NOMO-1 treated with dmso at 0.1 percent for 144 hours (cell line): ENCODE data around the gene PLA2G1B.

Source experiments
- DNase-seq: peaks from one replicate; lab custom pipeline; 2025; ENCODE audit not compliant: unreplicated experiment; lab: John Stamatoyannopoulos, UW

The PLA2G1B gene

GRCh38 chr12:120328228-120328627, 649 bp upstream of the PLA2G1B start:
- no peak for DNase-seq

- no peak for DNase-seq
These were observed 2.6 kb downstream of the PLA2G1B start for GRCh38 chr12:120324841-120325417.

DNA sequence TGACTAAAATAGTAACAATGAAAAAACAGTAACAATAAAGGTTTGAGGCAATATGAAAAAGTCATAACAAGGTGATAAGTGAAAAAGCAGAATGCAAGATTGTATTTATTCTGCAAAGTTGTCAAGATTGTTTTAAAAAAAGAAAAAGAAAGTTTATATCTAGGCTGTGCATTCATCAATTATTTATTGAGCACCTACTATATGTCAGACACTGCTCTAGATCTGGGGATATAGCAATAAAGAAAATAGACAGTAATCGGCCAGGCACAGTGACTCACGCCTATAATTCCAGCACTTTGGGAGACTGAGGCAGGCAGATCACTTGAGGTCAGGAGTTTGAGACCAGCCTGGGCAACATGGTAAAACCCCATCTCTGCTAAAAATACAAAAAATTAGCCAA, 3.8 kb downstream of the PLA2G1B start:
- DNase-seq: no peak

- DNase-seq: no peak
These were observed 6.0 kb downstream of the PLA2G1B start for GRCh38 chr12:120321382-120322202.

DNA sequence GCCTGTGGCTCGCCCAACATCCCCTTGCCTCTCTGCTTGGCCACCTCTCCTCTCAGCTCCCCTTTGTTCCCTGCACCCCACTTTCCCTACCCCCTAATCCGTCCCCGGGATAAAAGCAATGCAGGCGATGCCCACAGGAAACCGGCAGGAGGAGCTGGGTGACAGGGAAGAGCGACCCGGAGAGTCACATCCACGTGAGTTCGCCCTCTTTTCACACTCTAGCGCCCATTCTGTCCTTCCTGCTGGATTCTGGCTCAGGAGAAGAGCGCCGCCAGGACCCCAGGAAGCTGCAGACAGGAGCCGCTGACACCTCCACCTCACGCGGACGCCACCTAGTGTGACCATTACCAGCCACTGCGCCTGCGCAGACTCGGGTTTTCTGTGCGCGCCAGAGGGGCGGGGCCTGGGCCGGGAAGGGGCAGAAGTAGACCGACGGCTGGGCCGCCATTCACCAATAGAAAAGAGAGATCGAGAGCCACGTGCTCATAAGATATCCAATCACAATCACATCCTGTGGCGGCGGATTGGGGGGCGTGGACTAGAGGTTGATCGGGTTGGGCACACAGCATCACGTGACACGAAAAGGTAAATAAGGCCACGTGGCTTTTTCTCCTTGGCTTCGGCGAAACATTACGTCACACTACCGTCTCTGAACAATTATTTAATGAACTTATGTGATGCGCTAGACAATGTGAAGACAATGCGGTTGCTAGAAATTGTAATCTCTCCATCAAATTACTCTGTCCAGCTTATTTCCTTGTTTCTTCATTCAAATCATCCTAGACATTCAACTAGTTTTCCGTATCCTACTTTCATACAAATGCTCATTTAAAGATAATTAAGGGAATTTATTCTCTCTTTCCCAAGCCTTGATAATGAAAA, 10.1 kb downstream of the PLA2G1B start:
- DNase-seq: peak; percentile 99

DNA sequence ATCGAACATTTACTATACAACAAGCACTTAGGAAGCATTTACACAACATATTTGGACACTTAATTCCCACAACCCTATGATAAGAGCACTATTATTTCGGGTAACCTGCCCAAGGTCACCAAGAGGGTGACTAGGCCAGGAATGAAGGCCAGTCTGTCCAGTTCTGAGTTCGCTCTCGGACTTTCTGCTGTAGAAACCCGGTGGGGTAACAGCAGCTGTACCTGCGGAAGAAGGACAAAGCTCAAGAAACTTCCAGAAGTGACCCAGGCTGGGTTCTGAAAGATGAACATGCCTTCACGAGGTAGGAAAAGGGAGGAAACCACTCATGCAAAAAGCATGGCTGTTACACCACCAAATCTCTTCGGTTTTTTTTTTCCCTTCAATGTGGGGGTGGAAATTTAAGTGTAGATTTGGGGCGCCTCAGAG, 10.8 kb downstream of the PLA2G1B start:
- DNase-seq: no peak

- no peak for DNase-seq
These were observed 13.4 kb downstream of the PLA2G1B start for GRCh38 chr12:120314220-120314619.

- peak; percentile 89 for DNase-seq
These were observed 25.4 kb downstream of the PLA2G1B start, which contains the start of gene SIRT4 for GRCh38 chr12:120301962-120302815. TSS of gene SIRT4 (plus strand) at chr12:120302321. CDS start at chr12:120303562, 1,241 bp downstream.

DNA sequence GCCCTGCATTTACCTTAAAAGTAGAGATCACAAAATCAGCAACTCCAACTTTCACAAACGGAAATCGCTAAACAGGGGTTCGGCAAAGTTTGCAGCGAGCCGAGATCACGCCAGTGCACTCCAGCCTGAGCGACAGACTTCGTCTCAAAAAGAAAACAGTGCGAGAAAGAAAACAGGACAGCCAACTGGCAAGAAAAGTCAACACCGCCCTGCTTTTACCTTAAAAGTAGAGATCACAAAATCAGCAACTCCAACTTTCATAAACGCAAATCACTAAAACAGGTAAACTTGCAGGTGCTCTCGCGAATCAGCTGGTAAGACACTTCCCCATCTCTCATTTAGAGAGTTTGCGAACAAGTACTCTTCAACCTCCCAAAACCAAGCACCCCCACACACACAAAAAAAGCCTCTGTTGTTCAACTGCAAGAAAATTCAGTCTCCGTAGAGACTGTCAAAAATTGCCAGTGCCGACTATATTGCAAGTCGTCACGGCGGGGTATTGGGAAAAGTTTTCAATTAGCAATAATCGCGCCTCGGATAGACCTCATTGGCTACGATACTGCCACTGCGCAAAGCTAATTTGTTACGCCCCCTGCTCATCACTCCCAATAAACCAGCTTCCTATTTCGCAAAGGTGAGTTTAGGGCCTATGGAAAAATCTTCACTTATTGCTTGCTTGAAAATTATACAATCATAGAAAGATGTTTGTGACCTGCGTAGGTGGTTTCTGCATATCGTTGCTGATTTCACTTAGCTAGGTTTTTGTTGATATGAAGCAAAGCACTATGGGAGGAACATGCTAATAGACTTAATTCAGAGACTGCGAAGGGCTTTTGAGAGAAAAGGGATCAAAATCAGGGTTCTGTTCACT, 34.7 kb downstream of the PLA2G1B start, which contains the start of gene RNU4-1:
Gene RNU4-1, minus strand, starts transcription at position 577 of the 871 bp plus-strand sequence.
- DNase-seq: peak; percentile 90

DNA sequence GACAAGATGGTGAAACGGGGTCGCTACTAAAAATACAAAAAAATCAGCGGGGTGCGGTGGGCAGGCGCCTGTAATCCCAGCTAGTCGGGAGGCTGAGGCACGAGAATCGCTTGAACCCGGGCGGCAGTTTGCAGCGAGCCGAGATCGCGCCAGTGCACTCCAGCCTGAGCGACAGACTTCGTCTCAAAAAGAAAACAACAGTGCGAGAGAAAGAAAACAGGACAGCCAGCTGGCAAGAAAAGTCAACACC, 35.2 kb downstream of the PLA2G1B start:
- DNase-seq: no peak

DNA sequence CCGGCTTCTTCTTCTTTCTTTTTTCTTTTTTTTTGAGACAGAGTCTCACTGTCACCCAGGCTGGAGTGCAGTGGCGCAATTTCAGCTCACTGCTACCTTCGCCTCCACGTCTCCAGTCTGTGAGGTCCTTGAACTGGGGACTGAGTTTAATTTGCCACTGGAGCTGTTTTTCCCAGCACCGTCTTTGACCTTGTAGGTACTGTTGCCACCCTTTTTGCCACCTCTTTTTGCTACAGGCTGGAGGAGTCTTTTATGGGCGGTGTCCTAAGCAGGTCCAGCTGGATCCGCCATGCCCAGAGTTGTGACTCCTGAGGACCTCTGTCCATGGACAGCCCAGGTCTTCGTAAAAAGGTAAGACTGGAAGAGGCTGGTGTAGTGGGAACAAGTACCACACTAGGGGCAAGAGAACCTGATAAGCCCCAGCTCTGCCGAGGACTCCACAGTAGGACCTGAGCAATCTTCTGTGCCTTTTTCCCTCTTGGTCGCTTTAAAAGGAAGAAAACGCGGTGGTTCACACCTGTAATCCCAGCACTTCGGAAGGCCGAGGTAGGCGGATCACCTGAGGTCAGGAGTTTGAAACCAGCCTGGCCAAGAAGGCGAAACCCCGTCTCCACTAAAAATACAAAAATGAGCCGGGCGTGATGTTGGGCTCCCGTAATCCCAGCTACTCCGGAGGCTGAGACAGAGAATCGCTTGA, 36.8 kb downstream of the PLA2G1B start:
- DNase-seq: no peak

DNA sequence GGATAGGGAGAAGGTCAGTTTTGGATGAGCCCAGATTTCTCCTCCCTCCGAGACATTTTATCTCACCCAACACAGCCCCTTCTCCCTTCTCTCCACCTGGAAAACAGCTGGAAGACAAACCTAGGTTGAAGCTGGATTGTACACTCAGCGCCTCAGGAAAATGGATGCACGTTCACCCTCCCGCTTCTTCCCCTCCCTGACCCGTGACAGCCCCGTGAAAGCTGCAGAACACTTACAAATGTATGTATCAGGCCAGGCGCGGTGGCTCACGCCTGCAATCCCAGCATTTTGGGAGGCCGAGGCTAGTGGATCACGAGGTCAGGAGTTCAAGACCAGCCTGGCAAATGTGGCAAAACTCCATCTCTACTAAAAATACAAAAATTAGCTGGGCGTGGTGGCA, 40.1 kb downstream of the PLA2G1B start:
- DNase-seq: no peak

DNA sequence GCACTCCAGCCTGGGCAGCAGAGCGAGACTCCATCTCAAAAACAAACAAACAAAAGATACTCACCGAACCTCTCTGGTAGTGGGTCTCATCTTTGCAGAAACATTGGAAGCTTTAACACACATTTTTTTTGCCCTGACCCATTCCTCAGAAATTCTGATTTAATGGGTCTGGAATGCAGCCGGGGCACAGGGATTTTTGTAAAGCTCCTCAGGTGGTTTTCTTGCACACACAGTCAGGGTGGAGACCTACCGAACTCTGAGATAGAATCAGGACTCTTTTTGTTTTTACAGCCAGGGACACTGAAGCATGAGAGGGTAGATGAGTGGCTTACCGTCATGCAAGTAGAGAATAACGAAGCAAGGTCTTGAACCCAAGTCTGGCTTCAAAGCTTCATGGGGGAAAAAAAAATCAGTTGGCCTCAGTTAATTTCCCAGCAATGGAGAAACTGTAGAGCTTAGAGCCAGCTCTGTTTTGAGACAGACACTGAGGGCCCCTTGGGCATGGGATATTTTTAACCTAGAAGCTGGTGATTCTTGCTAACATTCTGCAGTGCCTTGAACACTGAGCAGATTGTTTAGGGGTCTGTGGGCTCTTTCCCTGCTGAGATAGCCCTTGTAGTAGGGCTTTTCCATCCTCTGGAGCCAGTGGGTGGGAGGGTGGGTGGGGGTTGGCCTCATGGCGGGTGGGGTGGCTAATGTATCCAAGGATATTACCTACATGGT, 40.6 kb downstream of the PLA2G1B start:
- no peak for DNase-seq

DNA sequence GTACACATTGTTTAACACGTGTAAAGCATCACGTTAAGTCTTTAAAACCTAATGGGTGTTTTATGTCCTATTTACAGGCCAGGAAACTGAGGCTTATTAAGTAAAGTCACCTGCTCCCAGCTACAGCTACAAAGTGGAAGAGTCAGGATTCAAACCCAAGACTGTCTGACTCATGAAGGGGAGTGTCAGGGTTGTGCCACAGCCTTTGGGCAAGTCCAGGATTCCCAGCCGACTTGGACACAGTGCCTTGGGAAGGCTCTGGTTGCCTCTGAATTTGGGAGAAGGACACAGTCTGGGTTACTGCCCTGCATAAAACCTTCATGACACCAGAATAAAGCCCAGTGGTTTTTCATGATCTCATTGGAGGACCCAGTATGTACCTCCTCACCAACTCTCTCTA, 43.2 kb downstream of the PLA2G1B start:
- DNase-seq: no peak

DNA sequence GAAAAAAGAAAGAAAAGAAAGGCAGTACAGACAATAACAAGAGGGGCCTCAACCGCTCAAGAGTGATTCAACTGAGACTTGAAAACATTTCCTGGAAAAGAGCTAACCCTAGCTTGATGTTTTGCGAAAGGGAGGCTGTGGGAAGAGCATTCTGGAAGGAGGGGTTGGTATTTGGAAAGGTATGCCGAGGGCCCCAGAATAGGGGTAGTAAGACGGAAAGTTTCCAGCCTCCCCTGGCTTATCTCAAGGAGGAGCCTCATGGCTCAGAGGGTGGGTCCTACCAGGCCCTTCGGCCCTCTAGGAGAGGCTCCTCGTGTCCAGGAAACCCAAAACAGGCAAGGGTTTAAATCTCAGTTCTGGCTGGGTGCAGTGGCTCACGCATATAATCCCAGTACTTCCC, 44.3 kb downstream of the PLA2G1B start:
- DNase-seq: no peak

- no peak for DNase-seq
These were observed 49.2 kb downstream of the PLA2G1B start for GRCh38 chr12:120278137-120279069.

GRCh38 chr12:120276734-120277133, 50.8 kb downstream of the PLA2G1B start:
- no peak for DNase-seq
